Activated T-helper 1 cell treated with anti-CD3 and anti-CD28 coated beads, Interleukin-12 subunit alpha, Interleukin-12 subunit beta, Interleukin-2, Interleukin-4 antibody, amounts not matched to agents 30 ng/mL and 10 ng/mL and 1 ng/mL, durations not matched to agents 14 hours and 24 hours and 36 hours (primary cell): Measurements from ENCODE around the gene JAGN1. TPM values are rescaled to one million over a fixed set of nuclear protein-coding genes. Genes with fewer than 3 reads are reported as not detected.
A peak's percentile ranks its signal among the peaks of the same experiment; 100 is the strongest.

Source experiments
- DNase-seq: peaks from one replicate; pipeline ENCODE4 v3.0.0; 2021; ENCODE audit warnings: low spot score
- H3K27ac Mint-ChIP-seq: one replicate; pipeline ENCODE4 v1.8.0; 2021; ENCODE audit warnings: mild to moderate bottlenecking, mixed read lengths
- H3K27me3 Mint-ChIP-seq: one replicate; pipeline ENCODE4 v1.8.0; 2022; ENCODE audit warnings: mild to moderate bottlenecking, moderate library complexity, mixed read lengths; ENCODE audit not compliant: insufficient read depth
- H3K36me3 Mint-ChIP-seq: one replicate; pipeline ENCODE4 v1.8.0; 2021; ENCODE audit warnings: low read depth, mixed read lengths
- H3K4me1 Mint-ChIP-seq: one replicate; pipeline ENCODE4 v1.8.0; 2021; ENCODE audit warnings: low read depth, mixed read lengths
- H3K4me3 Mint-ChIP-seq: one replicate; pipeline ENCODE4 v1.8.0; 2021; ENCODE audit warnings: mild to moderate bottlenecking, moderate library complexity, mixed read lengths
- H3K9me3 Mint-ChIP-seq: one replicate; pipeline ENCODE4 v1.8.0; 2021; ENCODE audit warnings: mixed read lengths
- intact Hi-C: fragments of 100-400 bp; cut with micrococcal nuclease; formaldehyde crosslinking; loops from one replicate; pipeline ENCODE4 v1.15.1; 2024
- total RNA-seq: library from RNA; stranded (reverse); gene quantifications from 2 replicates; pipeline ENCODE4 v1.2.3, GENCODE V29; 2022

JAGN1 gene
- total RNA-seq, 1 donor from 2014 or later: 42.4 TPM

DNA sequence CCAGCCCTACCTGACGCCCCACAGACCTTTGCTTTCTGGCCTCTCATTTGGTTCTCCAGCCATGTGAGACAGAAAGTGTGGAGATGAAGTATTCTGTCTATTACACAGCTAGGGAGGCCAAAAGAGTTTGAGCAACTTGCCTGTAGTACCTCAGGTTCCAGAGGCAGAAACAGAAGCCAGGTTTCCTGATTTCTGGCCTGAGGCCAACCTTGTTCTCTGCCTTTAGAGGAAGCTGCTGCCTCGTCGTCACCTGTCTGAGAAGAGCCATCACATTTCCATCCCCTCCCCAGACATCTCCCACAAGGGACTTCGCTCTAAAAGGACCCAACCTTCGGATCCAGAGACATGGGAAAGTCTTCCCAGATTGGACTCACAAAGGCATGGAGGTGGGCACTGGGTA, 16.1 kb downstream of the JAGN1 start:
- intact Hi-C loops: no loop called here
- H3K27ac Mint-ChIP-seq: no peak overlapping the region
- H3K9me3 Mint-ChIP-seq: no peaks in the 10 kb centered on the region
- no peaks in the 10 kb centered on the region for H3K27me3 Mint-ChIP-seq
- H3K36me3 Mint-ChIP-seq: no peaks in the 10 kb centered on the region
- H3K4me3 Mint-ChIP-seq: no peak overlapping the region
- no peak for DNase-seq
- H3K4me1 Mint-ChIP-seq: peaks cover 37% of the 10 kb centered on the region

DNA sequence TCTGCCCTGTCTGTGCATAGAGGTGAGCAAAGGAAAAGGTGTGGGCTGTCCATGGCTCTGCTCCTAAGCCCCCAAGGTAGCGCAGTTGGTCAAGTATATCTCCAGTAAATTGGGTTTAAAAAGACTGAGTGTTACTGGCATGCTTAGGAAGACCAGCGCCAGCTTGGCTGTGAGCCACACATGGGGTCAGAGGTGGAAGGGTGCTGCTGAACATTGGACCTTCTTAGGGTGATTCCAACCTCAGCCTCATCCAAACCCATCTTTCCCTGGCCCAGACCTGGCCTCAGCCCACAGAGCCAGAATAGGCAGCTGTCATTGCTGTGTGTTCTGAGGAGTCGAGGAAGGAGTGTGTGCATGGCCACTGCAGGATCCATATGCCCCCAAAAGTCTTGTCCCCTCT, 17.9 kb downstream of the JAGN1 start:
- Mint-ChIP-seq H3K36me3 (no peaks in the 10 kb centered on the region), H3K27ac (no peak overlapping the region), H3K9me3 (no peaks in the 10 kb centered on the region), H3K27me3 (no peaks in the 10 kb centered on the region), H3K4me3 (no peak overlapping the region), H3K4me1 (peaks cover 28% of the 10 kb centered on the region)
- intact Hi-C loops: no loop called here
- DNase-seq: no peak

DNA sequence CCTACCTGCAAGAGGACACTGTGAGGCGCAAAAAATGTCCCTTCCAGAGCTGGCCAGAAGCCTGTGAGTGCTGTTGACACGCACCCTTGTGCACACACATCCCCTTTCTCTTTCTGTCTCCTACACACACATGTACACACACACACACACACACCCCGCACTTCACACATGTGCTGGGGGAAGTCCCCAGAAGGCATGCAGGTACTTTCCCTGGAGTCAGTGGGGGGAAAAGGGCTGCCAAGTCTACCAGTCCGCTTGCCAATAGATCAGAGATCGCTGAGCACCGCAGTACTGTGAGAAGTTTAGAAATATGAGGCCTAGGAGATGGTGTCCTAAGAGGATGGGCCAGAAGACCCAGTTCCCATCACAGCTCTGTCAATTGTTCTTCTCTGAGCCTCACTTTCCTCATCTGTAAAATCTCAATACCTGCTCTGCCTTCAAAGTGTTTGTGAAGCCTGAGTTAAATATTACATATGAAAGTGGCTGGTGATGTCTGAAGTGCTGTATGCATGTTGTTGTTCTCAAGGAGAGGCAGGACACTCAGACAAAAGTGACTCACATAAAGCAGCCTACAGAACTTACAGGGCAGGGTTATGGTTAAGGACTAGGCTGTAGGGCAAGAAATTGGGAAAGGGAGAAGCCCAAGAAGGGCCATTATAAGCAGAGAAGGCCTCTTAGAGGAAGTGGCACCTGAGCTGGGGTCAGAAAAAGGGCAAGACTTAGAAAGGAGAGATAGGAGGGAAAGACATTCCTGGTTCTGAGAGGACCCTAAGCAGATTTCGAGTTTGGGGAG, 19.0 kb downstream of the JAGN1 start:
- no peak overlapping the region for H3K4me3 Mint-ChIP-seq
- peaks cover 20% of the 10 kb centered on the region for H3K4me1 Mint-ChIP-seq
- peak overlapping the region; percentile 29 for H3K27ac Mint-ChIP-seq
- no peak for DNase-seq
- intact Hi-C loops: loop anchor here (5.0 kb wide), 1 partner anchor 47 kb away; no protein-coding TSS in a partner anchor
- H3K36me3 Mint-ChIP-seq: no peaks in the 10 kb centered on the region
- H3K9me3 Mint-ChIP-seq: no peaks in the 10 kb centered on the region
- H3K27me3 Mint-ChIP-seq: no peaks in the 10 kb centered on the region

- Mint-ChIP-seq H3K36me3 (no peaks in the 10 kb centered on the region), H3K9me3 (no peaks in the 10 kb centered on the region), H3K4me3 (no peak overlapping the region), H3K27ac (no peak overlapping the region), H3K27me3 (peaks cover 2% of the 10 kb centered on the region), H3K4me1 (peaks cover 26% of the 10 kb centered on the region)
- no peak for DNase-seq
- intact Hi-C loops: loop anchor here (5.0 kb wide), 1 partner anchor 50 kb away; no protein-coding TSS in a partner anchor
Observed at GRCh38 chr3:9911863-9912262, 21.5 kb downstream of the JAGN1 start.

- Mint-ChIP-seq H3K27me3 (peaks cover 2% of the 10 kb centered on the region), H3K27ac (no peak overlapping the region), H3K4me1 (peaks cover 27% of the 10 kb centered on the region), H3K36me3 (no peaks in the 10 kb centered on the region), H3K9me3 (no peaks in the 10 kb centered on the region), H3K4me3 (no peak overlapping the region)
- DNase-seq: no peak
- intact Hi-C loops: loop anchor here (5.0 kb wide), 1 partner anchor 50 kb away; no protein-coding TSS in a partner anchor
Observed at GRCh38 chr3:9912294-9912935, 22.0 kb downstream of the JAGN1 start.

GRCh38 chr3:9913601-9914000, 23.2 kb downstream of the JAGN1 start:
- H3K27me3 Mint-ChIP-seq: peaks cover 2% of the 10 kb centered on the region
- no peak overlapping the region for H3K27ac Mint-ChIP-seq
- intact Hi-C loops: loop anchor here (5.0 kb wide), 1 partner anchor 51 kb away; no protein-coding TSS in a partner anchor
- no peaks in the 10 kb centered on the region for H3K9me3 Mint-ChIP-seq
- no peaks in the 10 kb centered on the region for H3K36me3 Mint-ChIP-seq
- no peak overlapping the region for H3K4me3 Mint-ChIP-seq
- H3K4me1 Mint-ChIP-seq: peaks cover 27% of the 10 kb centered on the region
- DNase-seq: no peak

DNA sequence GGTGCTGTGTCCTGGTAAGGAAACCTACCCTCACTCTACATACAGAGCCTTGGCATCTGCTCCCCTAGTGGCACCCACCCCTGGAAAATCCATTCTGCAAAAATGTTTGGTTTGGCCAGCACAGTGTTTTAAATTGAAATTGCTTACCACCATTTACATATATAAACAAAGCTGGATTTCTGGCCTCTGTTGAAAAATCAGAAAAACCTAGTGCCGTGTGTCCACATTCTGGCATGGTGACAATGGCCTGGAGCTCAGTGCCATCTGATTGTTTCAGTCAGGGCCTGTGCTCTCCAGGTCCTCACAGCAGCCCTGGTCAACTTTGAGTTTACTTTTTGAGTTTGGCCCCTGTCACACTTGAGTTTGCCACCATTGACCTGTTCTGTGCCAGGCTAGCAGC, 23.6 kb downstream of the JAGN1 start:
- Mint-ChIP-seq H3K27me3 (peaks cover 2% of the 10 kb centered on the region), H3K4me1 (peaks cover 25% of the 10 kb centered on the region), H3K9me3 (no peaks in the 10 kb centered on the region), H3K27ac (no peak overlapping the region), H3K36me3 (no peaks in the 10 kb centered on the region), H3K4me3 (no peak overlapping the region)
- DNase-seq: no peak
- intact Hi-C loops: loop anchor here (2.0 to 5.0 kb wide), 2 partner anchors 52 to 69 kb away; partner anchors contain the start of gene RPUSD3

- DNase-seq: no peak
- intact Hi-C loops: loop anchor here (1.0 to 5.0 kb wide), 4 partner anchors 18 to 70 kb away; partner anchors contain the start of genes JAGN1 and RPUSD3
- peaks cover 2% of the 10 kb centered on the region for H3K27me3 Mint-ChIP-seq
- H3K4me3 Mint-ChIP-seq: peak overlapping the region; percentile 15
- H3K27ac Mint-ChIP-seq: no peak overlapping the region
- no peaks in the 10 kb centered on the region for H3K36me3 Mint-ChIP-seq
- H3K4me1 Mint-ChIP-seq: peaks cover 18% of the 10 kb centered on the region
- H3K9me3 Mint-ChIP-seq: no peaks in the 10 kb centered on the region
Observed at GRCh38 chr3:9914559-9915253, 24.3 kb downstream of the JAGN1 start.

GRCh38 chr3:9915254-9916141, 25.1 kb downstream of the JAGN1 start:
- no peaks in the 10 kb centered on the region for H3K9me3 Mint-ChIP-seq
- H3K27me3 Mint-ChIP-seq: peaks cover 7% of the 10 kb centered on the region
- H3K27ac Mint-ChIP-seq: no peak overlapping the region
- intact Hi-C loops: loop anchor here (1.0 to 2.0 kb wide), 4 partner anchors 12 to 71 kb away; partner anchors contain the start of genes JAGN1 and RPUSD3
- no peaks in the 10 kb centered on the region for H3K36me3 Mint-ChIP-seq
- H3K4me3 Mint-ChIP-seq: peak overlapping the region; percentile 68
- H3K4me1 Mint-ChIP-seq: peaks cover 16% of the 10 kb centered on the region
- DNase-seq: no peak

DNA sequence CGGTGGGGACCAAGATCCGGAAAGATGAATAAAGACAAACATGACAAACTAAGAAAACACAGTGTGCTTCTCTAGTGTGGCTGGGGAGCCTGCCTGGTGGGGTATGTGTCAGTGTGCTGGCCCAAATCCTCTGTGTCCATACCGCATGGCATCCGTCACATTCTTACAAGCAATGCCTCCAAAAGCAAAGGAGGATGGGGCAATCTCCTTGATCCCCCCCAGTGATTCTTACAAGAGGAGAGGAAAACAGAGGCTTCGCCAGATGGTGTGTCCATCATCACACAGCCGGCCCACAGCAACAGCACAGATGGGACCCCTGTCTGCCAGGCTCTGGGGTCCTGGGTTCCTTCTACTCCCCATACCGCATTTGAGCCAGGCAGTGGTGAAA, 25.9 kb downstream of the JAGN1 start:
- Mint-ChIP-seq H3K36me3 (no peaks in the 10 kb centered on the region), H3K27ac (peak overlapping the region; percentile 29), H3K4me3 (peak overlapping the region; percentile 59), H3K4me1 (peaks cover 16% of the 10 kb centered on the region), H3K27me3 (peaks cover 7% of the 10 kb centered on the region), H3K9me3 (no peaks in the 10 kb centered on the region)
- intact Hi-C loops: loop anchor here (1.0 kb wide), 1 partner anchor 13 kb away; no protein-coding TSS in a partner anchor
- no peak for DNase-seq

DNA sequence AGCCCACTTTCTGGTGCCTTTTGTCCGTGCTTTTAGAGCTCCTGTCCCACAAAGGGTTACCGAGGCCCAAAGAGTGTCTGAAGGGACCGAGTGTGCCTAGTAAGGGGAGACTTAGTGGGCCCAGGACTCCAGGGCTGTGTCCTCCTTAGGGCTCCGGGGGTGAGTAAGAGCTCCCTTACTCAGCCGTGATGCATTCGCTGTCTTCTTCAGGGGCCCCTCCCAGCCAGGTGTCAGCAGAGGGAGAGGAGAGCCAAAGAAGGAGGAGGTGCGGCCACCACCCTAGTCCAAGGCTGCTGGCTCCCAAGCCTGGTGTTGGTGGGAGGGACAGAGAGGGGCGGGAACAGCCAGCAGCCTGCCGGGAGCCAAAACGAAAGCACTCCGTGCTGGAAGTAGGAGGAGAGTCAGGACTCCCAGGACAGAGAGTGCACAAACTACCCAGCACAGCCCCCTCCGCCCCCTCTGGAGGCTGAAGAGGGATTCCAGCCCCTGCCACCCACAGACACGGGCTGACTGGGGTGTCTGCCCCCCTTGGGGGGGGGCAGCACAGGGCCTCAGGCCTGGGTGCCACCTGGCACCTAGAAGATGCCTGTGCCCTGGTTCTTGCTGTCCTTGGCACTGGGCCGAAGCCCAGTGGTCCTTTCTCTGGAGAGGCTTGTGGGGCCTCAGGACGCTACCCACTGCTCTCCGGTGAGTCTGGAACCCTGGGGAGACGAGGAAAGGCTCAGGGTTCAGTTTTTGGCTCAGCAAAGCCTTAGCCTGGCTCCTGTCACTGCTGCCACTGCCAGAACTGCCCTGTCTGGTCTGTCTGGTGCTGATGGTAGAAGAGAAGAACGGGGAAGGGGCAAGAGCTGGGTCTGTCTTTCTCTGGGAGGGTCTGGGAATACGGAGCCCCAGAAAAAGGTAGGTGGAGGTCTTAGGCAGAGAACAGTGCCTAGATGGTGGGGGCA, 26.6 kb downstream of the JAGN1 start, which contains the start of gene IL17RC:
IL17RC (plus strand) TSS at position 365 of the 947 bp plus-strand sequence; CDS start at position 583, 218 bp downstream.
- intact Hi-C loops: loop anchor here (1.0 kb wide), 1 partner anchor 14 kb away; no protein-coding TSS in a partner anchor
- DNase-seq: no peak
- Mint-ChIP-seq H3K4me1 (peaks cover 16% of the 10 kb centered on the region), H3K27ac (peak within 1 kb of the TSS; percentile 29), H3K9me3 (no peaks in the 10 kb centered on the region), H3K27me3 (peaks cover 7% of the 10 kb centered on the region), H3K4me3 (peak within 1 kb of the TSS; percentile 68), H3K36me3 (no peaks in the 10 kb centered on the region)
